ENCODE measurements around the gene PLTP. TPM values are rescaled to one million over a fixed set of nuclear protein-coding genes. Genes with fewer than 3 reads are reported as not detected.

The PLTP gene
- total RNA-seq, 1 donor from 2014 or later: 162 TPM

- peaks cover 10% of the 10 kb centered on the region for H3K9me3 Mint-ChIP-seq (ENCODE audit: unreplicated experiment)
- no peak overlapping the region for H3K9ac ChIP-seq (ENCODE audit: low read length)
- H3K4me3 ChIP-seq (ENCODE audit: insufficient read depth, low read depth, low read length): no peak overlapping the region
- FAIRE-seq (no peak), DNase-seq (ENCODE audit: low read depth) (no peak)
- H3K27ac ChIP-seq (ENCODE audit: low read depth, low read length): no peak overlapping the region
- peak overlapping the region; percentile 20 for H2AFZ ChIP-seq (ENCODE audit: low read depth, low read length)
- H3K27ac Mint-ChIP-seq (ENCODE audit: unreplicated experiment): peak overlapping the region; percentile 79
- H3K9me3 ChIP-seq (ENCODE audit: insufficient read depth, low read depth, low read length): no peaks in the 10 kb centered on the region
- peaks cover 14% of the 10 kb centered on the region for H3K4me1 Mint-ChIP-seq (ENCODE audit: low read depth, unreplicated experiment)
- no peak for TF ChIP-seq EZH2 (IDR thresholded peaks at IDR 0.05; ENCODE audit: insufficient read depth, low read length)
- no peak for TF ChIP-seq CTCF (IDR thresholded peaks at IDR 0.05; ENCODE audit: insufficient read depth, low read depth, low read length)
- peaks cover 2% of the 10 kb centered on the region for H3K79me2 ChIP-seq (ENCODE audit: insufficient read depth, low read length)
- peaks cover 2% of the 10 kb centered on the region for H3K36me3 ChIP-seq (ENCODE audit: insufficient read depth, low read length)
- H4K20me1 ChIP-seq (ENCODE audit: insufficient read depth, low read length): no peaks in the 10 kb centered on the region
- H3K36me3 Mint-ChIP-seq (ENCODE audit: low read depth, unreplicated experiment): peaks cover 30% of the 10 kb centered on the region
- H3K27me3 Mint-ChIP-seq (ENCODE audit: low read depth, unreplicated experiment): no peaks in the 10 kb centered on the region
- H3K27me3 ChIP-seq (ENCODE audit: insufficient read depth, low read length): no peaks in the 10 kb centered on the region
- H3K4me1 ChIP-seq (ENCODE audit: insufficient read depth, low read length): peaks cover 28% of the 10 kb centered on the region
- peak overlapping the region; percentile 78 for H3K4me2 ChIP-seq (ENCODE audit: low read length)
- H3K4me3 Mint-ChIP-seq (ENCODE audit: unreplicated experiment): peak overlapping the region; percentile 89
Measured at GRCh38 chr20:45909817-45910669, 1.9 kb downstream of the PLTP start.

GRCh38 chr20:45909336-45909808 is 2.6 kb downstream of the PLTP start:
- no peak overlapping the region for H3K27ac ChIP-seq (ENCODE audit: low read depth, low read length)
- H4K20me1 ChIP-seq (ENCODE audit: insufficient read depth, low read length): peaks cover 3% of the 10 kb centered on the region
- peaks cover 32% of the 10 kb centered on the region for H3K36me3 Mint-ChIP-seq (ENCODE audit: low read depth, unreplicated experiment)
- H3K9ac ChIP-seq (ENCODE audit: low read length): no peak overlapping the region
- H3K4me2 ChIP-seq (ENCODE audit: low read length): no peak overlapping the region
- H3K36me3 ChIP-seq (ENCODE audit: insufficient read depth, low read length): peaks cover 2% of the 10 kb centered on the region
- H3K27ac Mint-ChIP-seq (ENCODE audit: unreplicated experiment): no peak overlapping the region
- no peak overlapping the region for H3K4me3 ChIP-seq (ENCODE audit: insufficient read depth, low read depth, low read length)
- DNase-seq (ENCODE audit: low read depth) (no peak), FAIRE-seq (no peak)
- H3K27me3 ChIP-seq (ENCODE audit: insufficient read depth, low read length): no peaks in the 10 kb centered on the region
- peaks cover 14% of the 10 kb centered on the region for H3K4me1 Mint-ChIP-seq (ENCODE audit: low read depth, unreplicated experiment)
- H3K9me3 ChIP-seq (ENCODE audit: insufficient read depth, low read depth, low read length): no peaks in the 10 kb centered on the region
- H3K27me3 Mint-ChIP-seq (ENCODE audit: low read depth, unreplicated experiment): no peaks in the 10 kb centered on the region
- no peak overlapping the region for H2AFZ ChIP-seq (ENCODE audit: low read depth, low read length)
- no peak overlapping the region for H3K4me3 Mint-ChIP-seq (ENCODE audit: unreplicated experiment)
- peaks cover 10% of the 10 kb centered on the region for H3K9me3 Mint-ChIP-seq (ENCODE audit: unreplicated experiment)
- peaks cover 2% of the 10 kb centered on the region for H3K79me2 ChIP-seq (ENCODE audit: insufficient read depth, low read length)
- H3K4me1 ChIP-seq (ENCODE audit: insufficient read depth, low read length): peaks cover 28% of the 10 kb centered on the region
- no peak for TF ChIP-seq CTCF (IDR thresholded peaks at IDR 0.05; ENCODE audit: insufficient read depth, low read depth, low read length)
- no peak for TF ChIP-seq EZH2 (IDR thresholded peaks at IDR 0.05; ENCODE audit: insufficient read depth, low read length)

GRCh38 chr20:45908084-45908483 is 3.9 kb downstream of the PLTP start:
- TF ChIP-seq CTCF (IDR thresholded peaks at IDR 0.05; ENCODE audit: insufficient read depth, low read depth, low read length): no peak
- no peak for TF ChIP-seq EZH2 (IDR thresholded peaks at IDR 0.05; ENCODE audit: insufficient read depth, low read length)
- Histone ChIP-seq H3K4me2 (ENCODE audit: low read length) (no peak overlapping the region), H4K20me1 (ENCODE audit: insufficient read depth, low read length) (peaks cover 3% of the 10 kb centered on the region), H3K9me3 (ENCODE audit: insufficient read depth, low read depth, low read length) (no peaks in the 10 kb centered on the region), H2AFZ (ENCODE audit: low read depth, low read length) (no peak overlapping the region), H3K4me1 (ENCODE audit: insufficient read depth, low read length) (peaks cover 28% of the 10 kb centered on the region), H3K79me2 (ENCODE audit: insufficient read depth, low read length) (peaks cover 2% of the 10 kb centered on the region), H3K9ac (ENCODE audit: low read length) (no peak overlapping the region), H3K27ac (ENCODE audit: low read depth, low read length) (no peak overlapping the region), H3K36me3 (ENCODE audit: insufficient read depth, low read length) (peaks cover 2% of the 10 kb centered on the region), H3K4me3 (ENCODE audit: insufficient read depth, low read depth, low read length) (no peak overlapping the region), H3K27me3 (ENCODE audit: insufficient read depth, low read length) (no peaks in the 10 kb centered on the region)
- H3K36me3 Mint-ChIP-seq (ENCODE audit: low read depth, unreplicated experiment): peaks cover 33% of the 10 kb centered on the region
- peaks cover 14% of the 10 kb centered on the region for H3K4me1 Mint-ChIP-seq (ENCODE audit: low read depth, unreplicated experiment)
- FAIRE-seq: no peak
- H3K9me3 Mint-ChIP-seq (ENCODE audit: unreplicated experiment): peaks cover 10% of the 10 kb centered on the region
- peak overlapping the region; percentile 64 for H3K4me3 Mint-ChIP-seq (ENCODE audit: unreplicated experiment)
- no peaks in the 10 kb centered on the region for H3K27me3 Mint-ChIP-seq (ENCODE audit: low read depth, unreplicated experiment)
- H3K27ac Mint-ChIP-seq (ENCODE audit: unreplicated experiment): peak overlapping the region; percentile 66
- DNase-seq (ENCODE audit: low read depth): no peak

All from astrocyte (in vitro differentiated cells and primary cell).